K562 (cell line): ENCODE data around the gene FDX2. TPM values are rescaled to one million over a fixed set of nuclear protein-coding genes. Genes with fewer than 3 reads are reported as not detected.

Experiments used
- CAMTA2 ChIP-seq: fragments of 250-450 bp; sonication (Bioruptor Pico); conservative IDR thresholded peaks from 2 replicates; pipeline ENCODE4 v1.5.1; 2022
- ELF2 ChIP-seq: fragments of 250-450 bp; sonication (Bioruptor Pico); IDR thresholded peaks from 2 replicates; pipeline ENCODE4 v1.5.0; 2021; ENCODE audit warnings: mild to moderate bottlenecking
- HES1 ChIP-seq: fragments of 450-650 bp; IDR thresholded peaks from 2 replicates; pipeline ENCODE4 v1.6.1; 2016; ENCODE audit warnings: low read depth, mild to moderate bottlenecking, moderate library complexity
- HNRNPL ChIP-seq: fragments of 200-400 bp; formaldehyde crosslinking; IDR thresholded peaks from 2 replicates; pipeline ENCODE4 v1.6.1; 2017; ENCODE audit warnings: low read depth, mild to moderate bottlenecking, low read length
- HNRNPLL ChIP-seq: fragments of 200-400 bp; formaldehyde crosslinking; IDR thresholded peaks from 2 replicates; pipeline ENCODE4 v1.6.1; 2017; ENCODE audit warnings: low read length, low read depth, mild to moderate bottlenecking; ENCODE audit not compliant: poor library complexity, severe bottlenecking
- KDM5B ChIP-seq: fragments of 200-600 bp; sonication (generic); IDR thresholded peaks from 2 replicates; pipeline ENCODE4 v1.6.1; 2012; ENCODE audit warnings: low read depth, mild to moderate bottlenecking, moderate library complexity, low read length, control low read depth, inconsistent platforms; ENCODE audit not compliant: insufficient replicate concordance
- ZBTB7A ChIP-seq: IDR thresholded peaks from 2 replicates; pipeline ENCODE4 v1.6.1; 2011; ENCODE audit warnings: low read depth, mild to moderate bottlenecking, low read length, moderate library complexity, borderline replicate concordance; ENCODE audit not compliant: control insufficient read depth
- ZNF133 ChIP-seq: fragments of 250-450 bp; sonication (Bioruptor Pico); IDR thresholded peaks from 2 replicates; pipeline ENCODE4 v1.4.0; 2020; ENCODE audit warnings: mild to moderate bottlenecking
- ZNF507 ChIP-seq: conservative IDR thresholded peaks from 2 replicates; pipeline ENCODE4 v1.6.1; 2017; ENCODE audit warnings: missing genetic modification characterization, missing compliant biosample characterization
- polyA plus RNA-seq, 8 experiments: library from polyadenylated mRNA; depleted of rRNA in 4 of 8; stranded (reverse) in 5 of 8; unstranded in 3 of 8; fragments of >200 nt; fragmentation: Nextera tagmentation in 2 of 8; fragmentation: Illumina TruSeq in 1 of 8; extraction: Ambion mirVana in 2 of 8; extraction: Trizol in 1 of 8; gene quantifications; 2 replicates each; pipeline versions ENCODE4 v1.2.1 to v1.2.3, GENCODE V29; 2011 to 2014; ENCODE audit warnings: inconsistent platforms in 1 of 8, missing spikeins in 1 of 8
- total RNA-seq, 7 experiments: library from RNA; depleted of rRNA in 6 of 7; stranded (reverse); fragments of >200 nt in 6 of 7; fragmentation: Illumina TruSeq in 2 of 7; extraction: Trizol in 2 of 7; gene quantifications; 2 replicates each; pipeline versions ENCODE4 v1.2.1 to v1.2.3, GENCODE V29; 2011 to 2021; ENCODE audit warnings: low replicate concordance in 1 of 7
- TF ChIP-seq, protein P1 (sequence below): fragments of 250-450 bp; sonication (Bioruptor Pico); IDR thresholded peaks from 2 replicates; pipeline ENCODE4 v1.4.0; 2020
- TF ChIP-seq, protein P2 (sequence below): fragments of 200-800 bp; sonication (Bioruptor generic); IDR thresholded peaks from 2 replicates; pipeline ENCODE4 v1.6.1; 2017; ENCODE audit warnings: missing genetic modification characterization, missing compliant biosample characterization
- TF ChIP-seq, protein P3 (sequence below), 2 experiments: fragments of 450-650 bp in 1 of 2; sonication (generic) in 1 of 2; formaldehyde crosslinking in 1 of 2; IDR thresholded peaks; 2 replicates each; pipeline versions ENCODE4 v1.7.1 to v1.9.0; 2016 to 2022; ENCODE audit warnings: inconsistent platforms in 1 of 2, mild to moderate bottlenecking in 1 of 2, missing genetic modification reagents in 1 of 2

The FDX2 gene
- total and polyA plus RNA-seq, 9 of the 15 experiments (the other 6 are each of a cell fraction or from before 2014, with no cell fraction given): 2.5 to 49.8 (median 29.7) TPM

DNA sequence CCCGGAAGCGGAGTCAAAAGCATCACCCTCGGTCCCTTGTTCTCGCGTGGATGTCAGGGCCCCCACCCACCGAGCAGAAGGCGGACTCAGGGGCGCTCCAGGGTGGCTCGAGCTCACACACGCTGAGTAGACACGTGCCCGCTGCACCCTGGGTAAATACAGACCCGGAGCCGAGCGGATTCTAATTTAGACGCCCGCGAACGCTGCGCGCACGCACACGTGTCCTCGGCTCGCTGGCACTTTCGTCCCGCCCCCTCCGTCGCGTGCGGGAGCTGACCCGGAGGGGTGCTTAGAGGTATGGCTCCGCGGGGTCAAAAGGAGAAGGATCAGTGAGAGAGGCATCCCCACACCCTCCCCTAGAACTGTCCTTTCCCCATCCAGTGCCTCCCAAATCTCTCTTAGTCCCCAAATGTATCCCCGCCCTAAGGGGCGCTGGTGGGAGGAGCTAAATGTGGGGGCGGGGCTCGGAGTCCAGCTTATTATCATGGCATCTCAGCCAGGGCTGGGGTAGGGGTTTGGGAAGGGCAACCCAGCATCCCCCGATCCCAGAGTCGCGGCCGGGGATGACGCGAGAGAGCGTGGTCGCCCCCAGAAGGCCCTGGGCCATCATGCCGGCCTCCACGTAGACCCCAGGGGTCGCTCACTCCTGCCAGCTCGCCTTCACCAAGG lies 26.5 kb downstream of the FDX2 start (continued):
- TF ChIP-seq, protein P1, sequence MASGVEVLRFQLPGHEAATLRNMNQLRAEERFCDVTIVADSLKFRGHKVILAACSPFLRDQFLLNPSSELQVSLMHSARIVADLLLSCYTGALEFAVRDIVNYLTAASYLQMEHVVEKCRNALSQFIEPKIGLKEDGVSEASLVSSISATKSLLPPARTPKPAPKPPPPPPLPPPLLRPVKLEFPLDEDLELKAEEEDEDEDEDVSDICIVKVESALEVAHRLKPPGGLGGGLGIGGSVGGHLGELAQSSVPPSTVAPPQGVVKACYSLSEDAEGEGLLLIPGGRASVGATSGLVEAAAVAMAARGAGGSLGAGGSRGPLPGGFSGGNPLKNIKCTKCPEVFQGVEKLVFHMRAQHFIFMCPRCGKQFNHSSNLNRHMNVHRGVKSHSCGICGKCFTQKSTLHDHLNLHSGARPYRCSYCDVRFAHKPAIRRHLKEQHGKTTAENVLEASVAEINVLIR (CRISPR knock-in tag): 0 out of 2 replicates have a peak, but pooled peaks have one; percentile 35
- TF ChIP-seq CAMTA2 (CRISPR knock-in tag) (peak; percentile 82; the same call in 1 of the 2 replicates), ZNF507 (no peak), KDM5B (peak; percentile 4), ELF2 (peak; percentile 71; the same call in 1 of the 2 replicates), ZBTB7A (peak; percentile 93), HES1 (peak; percentile 87), HNRNPL (no peak), HNRNPLL (peak; percentile 24), ZNF133 (CRISPR knock-in tag) (no peak)
- TF ChIP-seq, protein P2, sequence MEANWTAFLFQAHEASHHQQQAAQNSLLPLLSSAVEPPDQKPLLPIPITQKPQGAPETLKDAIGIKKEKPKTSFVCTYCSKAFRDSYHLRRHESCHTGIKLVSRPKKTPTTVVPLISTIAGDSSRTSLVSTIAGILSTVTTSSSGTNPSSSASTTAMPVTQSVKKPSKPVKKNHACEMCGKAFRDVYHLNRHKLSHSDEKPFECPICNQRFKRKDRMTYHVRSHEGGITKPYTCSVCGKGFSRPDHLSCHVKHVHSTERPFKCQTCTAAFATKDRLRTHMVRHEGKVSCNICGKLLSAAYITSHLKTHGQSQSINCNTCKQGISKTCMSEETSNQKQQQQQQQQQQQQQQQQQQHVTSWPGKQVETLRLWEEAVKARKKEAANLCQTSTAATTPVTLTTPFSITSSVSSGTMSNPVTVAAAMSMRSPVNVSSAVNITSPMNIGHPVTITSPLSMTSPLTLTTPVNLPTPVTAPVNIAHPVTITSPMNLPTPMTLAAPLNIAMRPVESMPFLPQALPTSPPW (CRISPR knock-in tag): no peak
- TF ChIP-seq, protein P3, sequence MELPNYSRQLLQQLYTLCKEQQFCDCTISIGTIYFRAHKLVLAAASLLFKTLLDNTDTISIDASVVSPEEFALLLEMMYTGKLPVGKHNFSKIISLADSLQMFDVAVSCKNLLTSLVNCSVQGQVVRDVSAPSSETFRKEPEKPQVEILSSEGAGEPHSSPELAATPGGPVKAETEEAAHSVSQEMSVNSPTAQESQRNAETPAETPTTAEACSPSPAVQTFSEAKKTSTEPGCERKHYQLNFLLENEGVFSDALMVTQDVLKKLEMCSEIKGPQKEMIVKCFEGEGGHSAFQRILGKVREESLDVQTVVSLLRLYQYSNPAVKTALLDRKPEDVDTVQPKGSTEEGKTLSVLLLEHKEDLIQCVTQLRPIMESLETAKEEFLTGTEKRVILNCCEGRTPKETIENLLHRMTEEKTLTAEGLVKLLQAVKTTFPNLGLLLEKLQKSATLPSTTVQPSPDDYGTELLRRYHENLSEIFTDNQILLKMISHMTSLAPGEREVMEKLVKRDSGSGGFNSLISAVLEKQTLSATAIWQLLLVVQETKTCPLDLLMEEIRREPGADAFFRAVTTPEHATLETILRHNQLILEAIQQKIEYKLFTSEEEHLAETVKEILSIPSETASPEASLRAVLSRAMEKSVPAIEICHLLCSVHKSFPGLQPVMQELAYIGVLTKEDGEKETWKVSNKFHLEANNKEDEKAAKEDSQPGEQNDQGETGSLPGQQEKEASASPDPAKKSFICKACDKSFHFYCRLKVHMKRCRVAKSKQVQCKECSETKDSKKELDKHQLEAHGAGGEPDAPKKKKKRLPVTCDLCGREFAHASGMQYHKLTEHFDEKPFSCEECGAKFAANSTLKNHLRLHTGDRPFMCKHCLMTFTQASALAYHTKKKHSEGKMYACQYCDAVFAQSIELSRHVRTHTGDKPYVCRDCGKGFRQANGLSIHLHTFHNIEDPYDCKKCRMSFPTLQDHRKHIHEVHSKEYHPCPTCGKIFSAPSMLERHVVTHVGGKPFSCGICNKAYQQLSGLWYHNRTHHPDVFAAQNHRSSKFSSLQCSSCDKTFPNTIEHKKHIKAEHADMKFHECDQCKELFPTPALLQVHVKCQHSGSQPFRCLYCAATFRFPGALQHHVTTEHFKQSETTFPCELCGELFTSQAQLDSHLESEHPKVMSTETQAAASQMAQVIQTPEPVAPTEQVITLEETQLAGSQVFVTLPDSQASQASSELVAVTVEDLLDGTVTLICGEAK (IDR thresholded peaks at IDR 0.05): no peak
- TF ChIP-seq, protein P3 (CRISPR knock-in tag; IDR thresholded peaks at IDR 0.05): no peak
